GM12892 (cell line): ENCODE data around the gene SLC2A5.
A peak's percentile ranks its signal among the peaks of the same experiment; 100 is the strongest.

Experiments used
- POLR2A ChIP-seq: IDR thresholded peaks from 2 replicates; pipeline ENCODE4 v1.6.1; 2011; ENCODE audit warnings: low read depth, low read length, control low read depth
- POLR2AphosphoS5 ChIP-seq: IDR thresholded peaks from 2 replicates; pipeline ENCODE4 v1.6.1; 2011; ENCODE audit warnings: low read depth, low read length, control low read depth
- TAF1 ChIP-seq: IDR thresholded peaks from 2 replicates; pipeline ENCODE4 v1.6.1; 2011; ENCODE audit warnings: low read depth, mild to moderate bottlenecking, control low read depth, low read length, borderline replicate concordance

GRCh38 chr1:9037476-9038337 is 31.7 kb downstream of the SLC2A5 start:
- TF ChIP-seq POLR2A (peak; percentile 48), POLR2AphosphoS5 (peak; percentile 65; the same call in 1 of the 2 replicates), TAF1 (no peak)
